Naive thymus-derived CD4-positive, alpha-beta T cell (primary cell): ENCODE measurements around the gene GPC3. TPM values are rescaled to one million over a fixed set of nuclear protein-coding genes. Genes with fewer than 3 reads are reported as not detected.
A peak's percentile ranks its signal among the peaks of the same experiment; 100 is the strongest.

Source experiments
- ATAC-seq: fragments of 150-1000 bp; cut with Tn5 transposase; 2 replicates; pipeline ENCODE4 v1.10.0; 2021; ENCODE audit warnings: mild to moderate bottlenecking, moderate library complexity
- CTCF ChIA-PET: fragments of 350-600 bp; sonication (Branson Sonifier 250); formaldehyde crosslinking; loops from one replicate; lab custom pipeline; 2021; ENCODE audit warnings: antibody characterized with exemption; lab: Charles Lee
- POLR2A ChIA-PET: fragments of 350-600 bp; sonication (Branson Sonifier 250); formaldehyde crosslinking; loops from one replicate; lab custom pipeline; 2021; ENCODE audit warnings: antibody characterized with exemption, inconsistent platforms; lab: Charles Lee
- DNase-seq, 9 donors: peaks; one replicate each; pipeline versions ENCODE4 v3.0.0 to v3.0.0-alpha.2; 2020 to 2022; ENCODE audit warnings: mixed read lengths in 1 of 9
- H3K27ac ChIP-seq: one replicate; pipeline ENCODE4 v1.7.0; 2013; ENCODE audit warnings: mild to moderate bottlenecking, low read depth, low read length, moderate library complexity
- H3K27me3 ChIP-seq, 2 donors: one replicate each; pipeline ENCODE4 v1.7.0; 2013; ENCODE audit warnings: low read length in 2 of 2, mild to moderate bottlenecking in 2 of 2, moderate library complexity in 2 of 2; ENCODE audit not compliant: control insufficient read depth in 2 of 2, insufficient read depth in 2 of 2
- H3K36me3 ChIP-seq, 3 experiments: 1 replicate in 2 of 3; 2 replicates in 1 of 3; pipeline ENCODE4 v1.7.0; 2013; ENCODE audit warnings: low read length in 3 of 3, mild to moderate bottlenecking in 3 of 3, moderate library complexity in 1 of 3; ENCODE audit not compliant: insufficient read depth in 3 of 3, control insufficient read depth in 2 of 3
- H3K4me1 ChIP-seq, 2 donors: one replicate each; pipeline ENCODE4 v1.7.0; 2013; ENCODE audit warnings: low read length in 2 of 2, mild to moderate bottlenecking in 2 of 2, moderate library complexity in 1 of 2; ENCODE audit not compliant: control insufficient read depth in 2 of 2, insufficient read depth in 2 of 2
- H3K4me3 ChIP-seq: 2 replicates; pipeline ENCODE4 v1.7.0; 2013; ENCODE audit warnings: mild to moderate bottlenecking, low read length
- H3K9me3 ChIP-seq, 3 experiments: 1 replicate in 2 of 3; 2 replicates in 1 of 3; pipeline ENCODE4 v1.7.0; 2013; ENCODE audit warnings: low read length in 3 of 3; ENCODE audit not compliant: control insufficient read depth in 2 of 3
- H3K27ac Mint-ChIP-seq, 9 donors: one replicate each; pipeline ENCODE4 v1.8.0; 2020 to 2022; ENCODE audit warnings: mixed read lengths in 9 of 9, mild to moderate bottlenecking in 8 of 9, moderate library complexity in 5 of 9, inconsistent platforms in 2 of 9
- H3K27me3 Mint-ChIP-seq, 5 donors: one replicate each; pipeline ENCODE4 v1.8.0; 2021 to 2022; ENCODE audit warnings: mixed read lengths in 5 of 5, mild to moderate bottlenecking in 1 of 5
- H3K36me3 Mint-ChIP-seq, 5 donors: one replicate each; pipeline ENCODE4 v1.8.0; 2020 to 2022; ENCODE audit warnings: mixed read lengths in 5 of 5, mild to moderate bottlenecking in 3 of 5, inconsistent platforms in 1 of 5
- H3K4me1 Mint-ChIP-seq, 7 donors: one replicate each; pipeline ENCODE4 v1.8.0; 2020 to 2022; ENCODE audit warnings: mixed read lengths in 7 of 7, mild to moderate bottlenecking in 3 of 7, inconsistent platforms in 1 of 7
- H3K4me3 Mint-ChIP-seq, 10 donors: one replicate each; pipeline ENCODE4 v1.8.0; 2020 to 2022; ENCODE audit warnings: mild to moderate bottlenecking in 10 of 10, mixed read lengths in 10 of 10, moderate library complexity in 6 of 10, inconsistent platforms in 2 of 10
- H3K9me3 Mint-ChIP-seq, 11 donors: one replicate each; pipeline ENCODE4 v1.8.0; 2020 to 2022; ENCODE audit warnings: mixed read lengths in 11 of 11, mild to moderate bottlenecking in 4 of 11, inconsistent platforms in 1 of 11, moderate library complexity in 1 of 11
- intact Hi-C, 2 donors: fragments of 100-400 bp; cut with micrococcal nuclease; formaldehyde crosslinking; loops; one replicate each; pipeline ENCODE4 v1.15.1; 2023
- polyA plus RNA-seq, 2 donors: library from polyadenylated mRNA; unstranded; fragments of 300-500 nt; fragmentation: Illumina TruSeq; gene quantifications; one replicate each; pipeline ENCODE4 v1.2.3, GENCODE V29; 2021
- total RNA-seq, 6 experiments: library from RNA in 5 of 6; stranded (reverse) in 5 of 6; gene quantifications; 1 replicate in 5 of 6; 2 replicates in 1 of 6; pipeline ENCODE4 v1.2.3 and lab custom pipeline; 2021 to 2026

The GPC3 gene
- total and polyA plus RNA-seq, 7 experiments from 2014 or later = 0.24 to 6.0 (median 0.65) TPM

- Histone ChIP-seq H3K4me3 (no peak overlapping the region), H3K27me3 (no peaks in the 10 kb centered on the region), H3K36me3 (no peaks in the 10 kb centered on the region), H3K9me3 (no peaks in the 10 kb centered on the region), H3K27ac (no peak overlapping the region), H3K4me1 (no peaks in the 10 kb centered on the region)
- H3K4me3 Mint-ChIP-seq = no peak overlapping the region
- intact Hi-C loops = no loop called here
- peak overlapping the region in 1 of 9 donors; percentile 46 for H3K27ac Mint-ChIP-seq
- POLR2A ChIA-PET = no interaction called here
- ATAC-seq (peak; percentile 71), DNase-seq (no peak)
- H3K4me1 Mint-ChIP-seq = no peaks in the 10 kb centered on the region
- CTCF ChIA-PET = no interaction called here
- no peaks in the 10 kb centered on the region for H3K9me3 Mint-ChIP-seq
- no peaks in the 10 kb centered on the region for H3K27me3 Mint-ChIP-seq
- H3K36me3 Mint-ChIP-seq = no peaks in the 10 kb centered on the region
Observed at GRCh38 chrX:133645977-133646718, 339.2 kb downstream of the GPC3 start.

DNA sequence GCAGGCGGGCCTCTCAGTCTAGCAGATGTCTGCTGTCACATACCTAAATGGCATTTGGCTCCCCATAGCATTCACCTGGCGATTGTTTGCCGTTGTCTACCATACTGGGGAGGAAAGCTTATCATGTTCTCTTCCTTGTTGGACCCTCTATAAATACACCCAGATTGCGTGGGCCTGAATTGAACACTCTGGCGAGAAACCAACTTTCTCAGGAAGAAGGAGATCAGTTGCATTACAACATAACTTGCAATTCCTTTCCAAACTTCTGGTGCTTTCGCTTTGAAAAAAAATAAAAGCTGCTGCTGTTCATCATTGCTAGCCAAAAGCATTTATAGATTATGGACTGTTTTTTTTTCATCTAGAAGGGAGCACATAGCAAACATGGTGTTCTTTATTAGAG, 340.1 kb downstream of the GPC3 start:
- no peaks in the 10 kb centered on the region for H3K9me3 Mint-ChIP-seq
- H3K27ac Mint-ChIP-seq = no peak overlapping the region
- DNase-seq (no peak), ATAC-seq (no peak)
- intact Hi-C loops = no loop called here
- no peaks in the 10 kb centered on the region for H3K36me3 Mint-ChIP-seq
- Histone ChIP-seq H3K9me3 (no peaks in the 10 kb centered on the region), H3K27me3 (no peaks in the 10 kb centered on the region), H3K27ac (no peak overlapping the region), H3K36me3 (no peaks in the 10 kb centered on the region), H3K4me1 (no peaks in the 10 kb centered on the region), H3K4me3 (no peak overlapping the region)
- H3K4me1 Mint-ChIP-seq = no peaks in the 10 kb centered on the region
- CTCF ChIA-PET = no interaction called here
- POLR2A ChIA-PET = no interaction called here
- no peaks in the 10 kb centered on the region for H3K27me3 Mint-ChIP-seq
- H3K4me3 Mint-ChIP-seq = no peak overlapping the region

DNA sequence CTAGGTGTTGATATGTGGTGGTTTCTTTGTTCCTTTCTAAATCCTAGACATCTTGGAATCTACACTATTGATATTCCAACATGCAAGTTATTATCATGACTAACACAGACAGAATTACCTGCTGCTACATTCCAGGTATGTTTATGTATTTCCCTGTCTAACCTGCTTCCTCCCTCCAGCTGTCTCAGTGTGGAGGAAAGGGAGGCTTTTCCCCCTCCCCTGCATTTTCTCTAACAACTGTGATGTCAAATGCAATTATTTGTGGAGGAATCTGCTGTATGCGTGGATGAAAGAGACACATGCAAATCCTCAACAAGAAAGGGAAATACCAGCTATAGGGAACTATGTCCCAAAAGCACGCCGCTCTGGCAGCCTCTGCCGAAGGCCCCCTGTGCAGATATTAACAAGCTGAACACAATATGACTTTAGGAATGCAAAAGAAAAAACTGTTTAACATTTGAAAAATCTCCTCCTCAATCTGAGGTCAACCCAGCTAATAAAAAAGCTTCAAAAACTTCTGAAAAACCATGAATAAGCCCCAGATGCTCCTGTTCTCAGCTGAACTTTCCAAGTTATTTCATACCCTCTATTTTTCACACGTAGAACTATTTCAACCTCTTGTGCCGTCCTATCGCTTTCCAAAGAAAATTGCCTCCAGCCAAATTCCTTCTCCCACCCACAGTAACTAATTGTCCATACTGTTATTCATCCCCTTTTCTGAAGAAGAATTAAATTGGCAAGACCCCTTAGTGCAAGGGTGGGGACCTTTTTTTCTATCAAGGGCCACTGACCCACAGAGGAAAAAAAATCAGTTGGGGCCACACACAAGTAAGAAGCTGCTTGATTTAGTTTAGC, 345.0 kb downstream of the GPC3 start:
- H3K9me3 ChIP-seq = no peaks in the 10 kb centered on the region
- Mint-ChIP-seq H3K36me3 (no peaks in the 10 kb centered on the region), H3K27ac (no peak overlapping the region), H3K27me3 (no peaks in the 10 kb centered on the region), H3K9me3 (no peaks in the 10 kb centered on the region), H3K4me3 (no peak overlapping the region), H3K4me1 (no peaks in the 10 kb centered on the region)
- H3K27me3 ChIP-seq = no peaks in the 10 kb centered on the region
- H3K27ac ChIP-seq = no peak overlapping the region
- no peak for DNase-seq
- no peak for ATAC-seq
- H3K4me3 ChIP-seq = no peak overlapping the region
- POLR2A ChIA-PET = no interaction called here
- H3K36me3 ChIP-seq = no peaks in the 10 kb centered on the region
- H3K4me1 ChIP-seq = no peaks in the 10 kb centered on the region
- CTCF ChIA-PET = no interaction called here
- intact Hi-C loops = no loop called here

GRCh38 chrX:133639726-133640125, 345.7 kb downstream of the GPC3 start:
- Histone ChIP-seq H3K4me3 (no peak overlapping the region), H3K4me1 (no peaks in the 10 kb centered on the region), H3K36me3 (no peaks in the 10 kb centered on the region), H3K27ac (no peak overlapping the region), H3K27me3 (no peaks in the 10 kb centered on the region), H3K9me3 (no peaks in the 10 kb centered on the region)
- Mint-ChIP-seq H3K27me3 (no peaks in the 10 kb centered on the region), H3K4me3 (no peak overlapping the region), H3K4me1 (no peaks in the 10 kb centered on the region), H3K9me3 (no peaks in the 10 kb centered on the region), H3K36me3 (no peaks in the 10 kb centered on the region), H3K27ac (no peak overlapping the region)
- DNase-seq (no peak), ATAC-seq (no peak)
- ChIA-PET POLR2A (no interaction called here), CTCF (no interaction called here)
- intact Hi-C loops = no loop called here

DNA sequence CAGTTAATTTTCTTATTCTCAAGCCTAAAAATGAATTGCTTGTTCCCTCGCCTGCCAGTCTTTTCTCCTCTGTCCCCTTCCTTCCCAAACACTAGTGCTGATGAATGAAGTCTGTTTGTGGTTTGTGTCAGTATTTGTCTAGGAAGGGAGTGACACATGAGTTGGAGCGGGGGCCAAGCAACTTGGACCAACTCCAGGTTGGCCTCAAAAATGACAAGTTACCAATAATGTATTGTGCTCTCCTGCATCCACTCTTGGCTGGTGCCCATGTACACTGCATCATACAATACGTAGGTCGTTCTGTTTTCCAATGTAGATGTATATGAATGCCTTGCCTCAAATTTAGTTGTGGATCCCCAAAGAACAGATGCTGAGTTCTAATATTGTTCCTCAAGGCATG, 347.1 kb downstream of the GPC3 start:
- ChIA-PET CTCF (no interaction called here), POLR2A (no interaction called here)
- intact Hi-C loops = no loop called here
- Histone ChIP-seq H3K27me3 (no peaks in the 10 kb centered on the region), H3K4me1 (no peaks in the 10 kb centered on the region), H3K4me3 (no peak overlapping the region), H3K36me3 (no peaks in the 10 kb centered on the region), H3K9me3 (no peaks in the 10 kb centered on the region), H3K27ac (no peak overlapping the region)
- Mint-ChIP-seq H3K27me3 (no peaks in the 10 kb centered on the region), H3K36me3 (no peaks in the 10 kb centered on the region), H3K4me1 (no peaks in the 10 kb centered on the region), H3K9me3 (no peaks in the 10 kb centered on the region), H3K4me3 (no peak overlapping the region), H3K27ac (no peak overlapping the region)
- no peak for DNase-seq
- no peak for ATAC-seq

GRCh38 chrX:133637765-133638164, 347.6 kb downstream of the GPC3 start:
- POLR2A ChIA-PET = no interaction called here
- H3K4me1 ChIP-seq = no peaks in the 10 kb centered on the region
- H3K27ac ChIP-seq = no peak overlapping the region
- no peaks in the 10 kb centered on the region for H3K9me3 ChIP-seq
- no peaks in the 10 kb centered on the region for H3K9me3 Mint-ChIP-seq
- no peak overlapping the region for H3K4me3 Mint-ChIP-seq
- no peak overlapping the region for H3K27ac Mint-ChIP-seq
- no peak overlapping the region for H3K4me3 ChIP-seq
- no peaks in the 10 kb centered on the region for H3K36me3 Mint-ChIP-seq
- DNase-seq (no peak), ATAC-seq (no peak)
- intact Hi-C loops = no loop called here
- no peaks in the 10 kb centered on the region for H3K27me3 Mint-ChIP-seq
- H3K27me3 ChIP-seq = no peaks in the 10 kb centered on the region
- no peaks in the 10 kb centered on the region for H3K36me3 ChIP-seq
- CTCF ChIA-PET = no interaction called here
- no peaks in the 10 kb centered on the region for H3K4me1 Mint-ChIP-seq

DNA sequence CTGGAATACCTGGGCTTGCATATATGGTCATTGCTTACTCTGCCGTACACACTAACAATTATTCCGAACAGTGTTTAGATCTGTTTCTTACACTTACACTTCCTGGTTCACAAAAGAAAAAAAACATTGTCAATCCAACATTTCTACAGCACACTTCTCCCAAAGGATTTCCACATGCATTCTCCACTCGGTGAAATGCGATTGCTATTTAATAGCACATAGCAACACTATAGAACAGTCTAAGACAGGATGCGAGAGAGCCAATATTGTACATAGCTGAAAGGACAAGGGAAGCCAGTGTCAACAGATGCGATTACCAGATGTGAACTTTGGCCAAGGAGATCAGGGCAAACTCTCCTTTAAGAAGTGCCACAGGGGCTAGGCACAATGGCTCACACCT, 349.4 kb downstream of the GPC3 start:
- Histone ChIP-seq H3K4me3 (no peak overlapping the region), H3K9me3 (no peaks in the 10 kb centered on the region), H3K36me3 (no peaks in the 10 kb centered on the region), H3K27me3 (no peaks in the 10 kb centered on the region), H3K4me1 (no peaks in the 10 kb centered on the region), H3K27ac (no peak overlapping the region)
- H3K27me3 Mint-ChIP-seq = no peaks in the 10 kb centered on the region
- no peak overlapping the region for H3K4me3 Mint-ChIP-seq
- ChIA-PET CTCF (no interaction called here), POLR2A (no interaction called here)
- no peak for DNase-seq
- no peak for ATAC-seq
- H3K9me3 Mint-ChIP-seq = no peaks in the 10 kb centered on the region
- H3K36me3 Mint-ChIP-seq = no peaks in the 10 kb centered on the region
- intact Hi-C loops = no loop called here
- H3K27ac Mint-ChIP-seq = no peak overlapping the region
- no peaks in the 10 kb centered on the region for H3K4me1 Mint-ChIP-seq
